WERI-Rb-1 (cell line): ENCODE results near the gene HSDL2.
"Not testable (repeated sequence)": the region's sequence is repeated elsewhere in the genome, so short reads cannot be mapped to it uniquely, and the experiment has no call there.

Source experiments
- DNase-seq: peaks from one replicate; pipeline ENCODE4 v3.0.0-alpha.2; 2020
- H3K27ac ChIP-seq: fragments of 250-450 bp; sonication (Bioruptor Pico); 2 replicates; pipeline ENCODE4 v1.5.1; 2020; ENCODE audit warnings: mild to moderate bottlenecking, moderate library complexity
- H3K27me3 ChIP-seq: fragments of 250-450 bp; sonication (Bioruptor Pico); 2 replicates; pipeline ENCODE4 v1.5.1; 2021; ENCODE audit warnings: mild to moderate bottlenecking, low read depth, moderate library complexity; ENCODE audit not compliant: insufficient read depth, severe bottlenecking
- H3K36me3 ChIP-seq: fragments of 250-450 bp; sonication (Bioruptor Pico); 2 replicates; pipeline ENCODE4 v1.5.1; 2020; ENCODE audit warnings: mild to moderate bottlenecking, moderate library complexity
- H3K4me3 ChIP-seq: 2 replicates; pipeline ENCODE4 v1.5.1; 2011; ENCODE audit warnings: low read depth, mild to moderate bottlenecking, control low read depth, low read length
- H3K9me3 ChIP-seq: fragments of 250-450 bp; sonication (Bioruptor Pico); 2 replicates; pipeline ENCODE4 v1.5.1; 2021; ENCODE audit warnings: mild to moderate bottlenecking, moderate library complexity; ENCODE audit not compliant: severe bottlenecking
- TF ChIP-seq, protein P1 (sequence below): IDR thresholded peaks from 2 replicates; pipeline ENCODE4 v1.5.1; 2011; ENCODE audit warnings: low read depth, mild to moderate bottlenecking, control low read depth, inconsistent platforms, low read length

HSDL2 gene

DNA sequence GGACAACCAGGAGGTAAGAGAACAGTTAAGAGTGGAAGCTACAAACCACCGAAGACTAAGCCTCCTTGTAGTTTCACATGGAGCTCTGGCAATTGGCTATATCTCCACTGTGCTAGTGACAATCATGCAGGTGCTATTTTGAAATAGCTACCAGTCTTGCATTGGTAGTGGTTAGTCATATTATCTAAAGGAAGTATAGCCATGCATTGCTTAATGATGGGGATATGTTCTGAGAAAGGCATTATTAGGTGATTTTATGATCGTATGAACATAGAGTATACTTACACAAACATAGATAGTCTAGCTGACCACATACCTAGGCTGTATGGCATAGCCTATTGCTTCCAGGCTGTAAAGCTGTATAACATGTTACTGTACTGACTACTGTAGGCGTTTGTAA, 28.4 kb downstream of the HSDL2 start:
- no peak overlapping the region for H3K27ac ChIP-seq
- H3K9me3 ChIP-seq, result no peaks in the 10 kb centered on the region
- TF ChIP-seq, protein P1, sequence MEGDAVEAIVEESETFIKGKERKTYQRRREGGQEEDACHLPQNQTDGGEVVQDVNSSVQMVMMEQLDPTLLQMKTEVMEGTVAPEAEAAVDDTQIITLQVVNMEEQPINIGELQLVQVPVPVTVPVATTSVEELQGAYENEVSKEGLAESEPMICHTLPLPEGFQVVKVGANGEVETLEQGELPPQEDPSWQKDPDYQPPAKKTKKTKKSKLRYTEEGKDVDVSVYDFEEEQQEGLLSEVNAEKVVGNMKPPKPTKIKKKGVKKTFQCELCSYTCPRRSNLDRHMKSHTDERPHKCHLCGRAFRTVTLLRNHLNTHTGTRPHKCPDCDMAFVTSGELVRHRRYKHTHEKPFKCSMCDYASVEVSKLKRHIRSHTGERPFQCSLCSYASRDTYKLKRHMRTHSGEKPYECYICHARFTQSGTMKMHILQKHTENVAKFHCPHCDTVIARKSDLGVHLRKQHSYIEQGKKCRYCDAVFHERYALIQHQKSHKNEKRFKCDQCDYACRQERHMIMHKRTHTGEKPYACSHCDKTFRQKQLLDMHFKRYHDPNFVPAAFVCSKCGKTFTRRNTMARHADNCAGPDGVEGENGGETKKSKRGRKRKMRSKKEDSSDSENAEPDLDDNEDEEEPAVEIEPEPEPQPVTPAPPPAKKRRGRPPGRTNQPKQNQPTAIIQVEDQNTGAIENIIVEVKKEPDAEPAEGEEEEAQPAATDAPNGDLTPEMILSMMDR, result no peak
- H3K27me3 ChIP-seq, result no peaks in the 10 kb centered on the region
- no peak for DNase-seq
- H3K4me3 ChIP-seq, result no peak overlapping the region
- H3K36me3 ChIP-seq, result peaks cover 44% of the 10 kb centered on the region

DNA sequence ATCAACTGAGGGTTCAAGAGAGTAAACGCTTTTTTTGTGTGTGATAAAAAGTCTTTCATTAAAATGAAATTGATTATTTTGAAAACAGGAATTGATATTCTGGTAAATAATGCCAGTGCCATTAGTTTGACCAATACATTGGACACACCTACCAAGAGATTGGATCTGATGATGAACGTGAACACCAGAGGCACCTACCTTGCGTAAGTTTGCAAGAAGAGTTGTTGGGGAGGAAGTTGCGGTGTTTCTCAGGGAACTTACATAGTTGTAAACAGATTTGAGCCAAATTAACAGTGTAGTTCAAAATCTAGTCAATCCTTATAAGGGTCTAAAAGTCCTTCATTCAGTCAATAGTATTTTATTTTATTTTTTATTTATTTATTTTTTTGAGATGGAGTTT, 28.9 kb downstream of the HSDL2 start:
- DNase-seq, result no peak
- Histone ChIP-seq H3K4me3 (no peak overlapping the region), H3K27ac (no peak overlapping the region), H3K27me3 (no peaks in the 10 kb centered on the region), H3K9me3 (no peaks in the 10 kb centered on the region), H3K36me3 (peaks cover 44% of the 10 kb centered on the region)
- TF ChIP-seq, protein P1, result no peak

DNA sequence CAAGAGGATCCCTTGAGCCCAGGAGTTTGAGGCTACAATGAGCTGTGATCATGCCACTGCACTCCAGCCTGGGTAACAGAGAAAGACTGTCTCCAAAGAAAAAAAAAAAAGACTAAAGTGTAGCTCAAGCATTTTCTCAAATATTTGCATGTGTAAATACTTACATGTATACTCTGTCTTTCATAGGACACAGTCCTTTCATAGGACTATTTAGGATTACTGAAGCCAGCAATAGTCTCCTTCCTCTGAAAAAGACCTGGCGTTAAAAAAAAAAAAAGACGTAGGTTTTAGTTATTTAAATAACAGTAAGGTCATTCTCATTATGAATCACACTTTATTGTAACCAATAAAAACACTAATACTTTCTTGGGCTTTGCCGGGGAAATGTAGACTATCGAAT, 29.9 kb downstream of the HSDL2 start:
- Histone ChIP-seq H3K27ac (no peak overlapping the region), H3K36me3 (peaks cover 44% of the 10 kb centered on the region), H3K4me3 (no peak overlapping the region), H3K9me3 (no peaks in the 10 kb centered on the region), H3K27me3 (no peaks in the 10 kb centered on the region)
- DNase-seq, result no peak
- TF ChIP-seq, protein P1, result no peak

DNA sequence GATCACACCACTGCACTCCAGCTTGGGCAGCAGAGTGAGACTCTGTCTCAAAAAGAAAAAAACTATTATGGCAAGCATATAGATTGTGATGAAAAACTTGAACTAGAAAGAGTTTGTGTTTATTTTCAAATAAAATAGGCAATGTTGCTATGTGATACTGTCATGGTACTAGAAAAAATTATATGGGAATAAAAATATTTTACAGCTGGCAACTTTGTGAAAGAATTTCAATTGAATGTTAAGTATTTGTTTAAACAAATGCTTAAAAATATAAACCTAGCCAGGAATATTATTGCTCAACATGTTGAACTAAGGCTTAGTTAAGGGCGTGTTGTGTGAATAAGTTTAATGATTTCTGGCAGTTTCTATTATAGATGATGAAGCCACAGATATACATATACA, 31.7 kb downstream of the HSDL2 start:
- no peaks in the 10 kb centered on the region for H3K27me3 ChIP-seq
- no peak overlapping the region for H3K4me3 ChIP-seq
- no peak for DNase-seq
- H3K36me3 ChIP-seq, result peaks cover 33% of the 10 kb centered on the region
- TF ChIP-seq, protein P1, result no peak
- H3K27ac ChIP-seq, result no peak overlapping the region
- H3K9me3 ChIP-seq, result no peaks in the 10 kb centered on the region

DNA sequence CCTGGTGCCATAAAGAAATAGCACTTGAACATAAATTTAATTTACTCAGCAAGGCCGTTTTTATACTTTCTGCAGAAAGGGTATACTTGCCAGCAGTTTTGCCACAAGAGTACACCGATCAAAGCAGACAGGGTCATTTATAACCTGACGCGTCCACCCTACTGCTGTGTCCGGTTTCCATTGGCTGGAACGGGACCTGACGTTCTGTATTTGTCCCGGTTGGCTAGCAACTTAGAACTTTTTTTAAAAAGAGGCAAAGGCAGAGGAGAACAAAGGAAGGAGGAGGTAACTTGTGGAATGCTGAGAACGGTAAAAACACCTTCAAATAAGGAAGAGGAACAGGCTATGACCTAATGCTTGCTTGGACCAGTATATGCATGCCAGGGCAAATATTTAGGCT, 33.8 kb downstream of the HSDL2 start:
- not testable (repeated sequence) for H3K4me3 ChIP-seq, H3K27me3 ChIP-seq
- H3K36me3 ChIP-seq, result peaks cover 12% of the 10 kb centered on the region

DNA sequence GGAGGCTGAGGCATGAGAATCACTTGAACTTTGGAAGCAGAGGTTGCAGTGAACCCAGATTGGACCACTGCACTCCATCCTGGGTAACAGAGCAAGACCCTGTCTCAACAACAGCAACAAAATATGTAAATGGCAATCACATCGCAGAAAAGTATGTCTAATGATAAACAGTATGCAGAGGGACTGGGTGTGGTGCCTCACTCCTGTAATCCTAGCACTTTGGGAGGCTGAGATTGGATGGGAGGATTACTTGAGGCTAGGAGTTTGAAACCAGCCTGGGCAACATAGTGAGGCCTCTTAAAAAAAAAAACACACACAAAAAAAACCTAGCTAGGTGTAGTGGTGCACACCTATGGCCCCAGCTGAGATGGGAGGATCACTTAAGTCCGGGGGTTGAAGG, 40.3 kb downstream of the HSDL2 start:
- TF ChIP-seq, protein P1, result no peak
- no peak for DNase-seq
- Histone ChIP-seq H3K9me3 (no peaks in the 10 kb centered on the region), H3K27me3 (no peaks in the 10 kb centered on the region), H3K4me3 (no peak overlapping the region), H3K36me3 (peaks cover 10% of the 10 kb centered on the region), H3K27ac (no peak overlapping the region)

More for the DNA sequence above, 33.8 kb downstream of the HSDL2 start:
- DNase-seq, H3K27ac ChIP-seq, H3K9me3 ChIP-seq: not testable (repeated sequence)
